ENCODE data around the gene MYO3B.

- TF ChIP-seq CTCF (IDR thresholded peaks at IDR 0.05) (no peak), POLR2AphosphoS5 (IDR thresholded peaks at IDR 0.05) (no peak)
Measured at GRCh38 chr2:170432823-170433222, 254.9 kb downstream of the MYO3B start.

All from prostate gland (tissue), 2 donors.